ENCODE results near the gene APC2.

DNA sequence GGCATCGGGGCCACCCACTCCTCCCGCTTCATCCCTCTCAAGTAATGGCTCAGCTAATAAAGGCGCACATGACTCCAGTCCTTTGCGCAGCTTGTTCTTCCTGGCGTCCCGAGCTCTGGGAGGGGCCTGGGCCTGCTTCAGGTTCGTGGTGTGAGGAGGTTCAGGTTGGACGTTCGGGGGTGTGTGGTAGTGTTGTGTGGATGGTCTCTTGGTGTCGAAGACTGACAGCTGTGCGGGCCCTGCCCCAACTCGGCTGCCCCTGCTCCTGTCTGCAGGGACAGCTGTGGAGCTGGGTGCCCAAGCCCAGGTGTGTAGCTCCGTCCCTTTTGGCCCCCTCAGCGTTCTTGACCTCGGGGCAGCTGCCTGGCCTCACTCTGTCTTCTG is 9.5 kb upstream of the APC2 start:
- TF ChIP-seq, protein P1, sequence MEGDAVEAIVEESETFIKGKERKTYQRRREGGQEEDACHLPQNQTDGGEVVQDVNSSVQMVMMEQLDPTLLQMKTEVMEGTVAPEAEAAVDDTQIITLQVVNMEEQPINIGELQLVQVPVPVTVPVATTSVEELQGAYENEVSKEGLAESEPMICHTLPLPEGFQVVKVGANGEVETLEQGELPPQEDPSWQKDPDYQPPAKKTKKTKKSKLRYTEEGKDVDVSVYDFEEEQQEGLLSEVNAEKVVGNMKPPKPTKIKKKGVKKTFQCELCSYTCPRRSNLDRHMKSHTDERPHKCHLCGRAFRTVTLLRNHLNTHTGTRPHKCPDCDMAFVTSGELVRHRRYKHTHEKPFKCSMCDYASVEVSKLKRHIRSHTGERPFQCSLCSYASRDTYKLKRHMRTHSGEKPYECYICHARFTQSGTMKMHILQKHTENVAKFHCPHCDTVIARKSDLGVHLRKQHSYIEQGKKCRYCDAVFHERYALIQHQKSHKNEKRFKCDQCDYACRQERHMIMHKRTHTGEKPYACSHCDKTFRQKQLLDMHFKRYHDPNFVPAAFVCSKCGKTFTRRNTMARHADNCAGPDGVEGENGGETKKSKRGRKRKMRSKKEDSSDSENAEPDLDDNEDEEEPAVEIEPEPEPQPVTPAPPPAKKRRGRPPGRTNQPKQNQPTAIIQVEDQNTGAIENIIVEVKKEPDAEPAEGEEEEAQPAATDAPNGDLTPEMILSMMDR (IDR thresholded peaks at IDR 0.05): no peak
- TF ChIP-seq POLR2A (IDR thresholded peaks at IDR 0.05): no peak

Measured in ovary (tissue), 3 donors.